Fibroblast of upper back skin (primary cell): ENCODE measurements around the gene VPS52.
A peak's percentile ranks its signal among the peaks of the same experiment; 100 is the strongest.

Experiments used
- DNase-seq: peaks from one replicate; pipeline ENCODE4 v3.0.0-alpha.2; 2013

Gene VPS52, protein sequence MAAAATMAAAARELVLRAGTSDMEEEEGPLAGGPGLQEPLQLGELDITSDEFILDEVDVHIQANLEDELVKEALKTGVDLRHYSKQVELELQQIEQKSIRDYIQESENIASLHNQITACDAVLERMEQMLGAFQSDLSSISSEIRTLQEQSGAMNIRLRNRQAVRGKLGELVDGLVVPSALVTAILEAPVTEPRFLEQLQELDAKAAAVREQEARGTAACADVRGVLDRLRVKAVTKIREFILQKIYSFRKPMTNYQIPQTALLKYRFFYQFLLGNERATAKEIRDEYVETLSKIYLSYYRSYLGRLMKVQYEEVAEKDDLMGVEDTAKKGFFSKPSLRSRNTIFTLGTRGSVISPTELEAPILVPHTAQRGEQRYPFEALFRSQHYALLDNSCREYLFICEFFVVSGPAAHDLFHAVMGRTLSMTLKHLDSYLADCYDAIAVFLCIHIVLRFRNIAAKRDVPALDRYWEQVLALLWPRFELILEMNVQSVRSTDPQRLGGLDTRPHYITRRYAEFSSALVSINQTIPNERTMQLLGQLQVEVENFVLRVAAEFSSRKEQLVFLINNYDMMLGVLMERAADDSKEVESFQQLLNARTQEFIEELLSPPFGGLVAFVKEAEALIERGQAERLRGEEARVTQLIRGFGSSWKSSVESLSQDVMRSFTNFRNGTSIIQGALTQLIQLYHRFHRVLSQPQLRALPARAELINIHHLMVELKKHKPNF

DNA sequence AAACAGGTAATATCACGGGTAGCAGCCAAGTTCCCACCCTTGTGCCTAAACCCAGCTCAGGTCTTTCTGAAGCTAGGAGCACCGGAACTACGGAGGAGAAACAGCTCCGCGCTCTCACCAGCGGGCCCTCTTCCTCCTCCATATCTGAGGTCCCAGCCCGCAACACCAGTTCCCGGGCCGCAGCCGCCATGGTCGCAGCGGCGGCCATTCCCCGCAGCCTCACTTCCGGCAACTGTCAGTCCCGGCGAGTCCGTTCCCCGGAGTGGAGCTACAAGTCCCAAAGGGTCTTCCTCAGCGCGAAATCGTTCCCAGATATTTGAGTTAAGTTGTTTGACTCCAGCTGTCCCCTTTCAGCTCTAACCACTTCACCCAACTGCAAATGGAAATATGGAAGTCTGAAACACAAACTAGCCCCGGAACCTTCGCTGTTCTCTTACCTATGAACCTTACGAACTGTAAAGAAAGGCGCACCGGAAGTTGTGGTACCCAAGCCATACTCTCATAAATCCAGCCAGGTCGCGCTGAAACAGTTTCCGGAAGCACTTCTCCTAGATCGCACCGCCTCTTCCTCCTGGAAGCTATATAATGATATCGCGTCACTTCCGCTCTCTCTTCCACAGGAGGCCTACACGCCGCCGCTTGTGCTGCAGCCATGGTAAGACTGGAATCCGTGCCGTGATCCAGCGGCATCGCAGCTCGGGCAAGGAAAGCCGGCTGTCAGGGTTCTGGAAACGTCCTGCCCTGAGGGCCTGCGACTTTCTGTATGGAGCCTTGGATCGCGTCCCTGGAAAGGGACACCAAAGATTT lies at the start of gene VPS52, which contains the start of gene RPS18:
TSS of gene VPS52 (minus strand) at position 409 of the 807 bp plus-strand sequence. CDS start at position 208, 201 bp downstream.
TSS of gene RPS18 (plus strand) at position 608 of the 807 bp plus-strand sequence. CDS start at position 653, 45 bp downstream.
- DNase-seq, result peak; percentile 99

DNA sequence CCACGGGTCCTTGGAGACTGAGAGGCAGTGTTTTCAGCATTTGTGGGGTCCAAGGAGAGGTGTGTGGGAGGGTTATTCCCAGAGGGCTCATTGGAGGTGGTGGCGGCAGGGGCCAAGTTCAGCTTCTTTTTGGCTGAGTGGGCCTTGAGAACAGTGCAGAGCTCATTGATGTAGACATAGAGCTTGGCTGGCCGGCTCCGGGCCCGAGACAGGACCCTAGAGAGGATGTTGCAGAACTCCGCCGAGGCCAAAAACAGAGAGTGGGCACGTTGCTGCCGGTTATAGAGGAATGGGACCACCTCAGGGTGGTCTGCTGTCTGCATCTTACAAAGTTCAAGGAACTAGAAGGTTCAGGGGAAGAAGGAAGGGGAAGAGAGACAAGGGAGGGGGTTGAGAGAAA lies 49.6 kb upstream of the VPS52 start:
- no peak for DNase-seq

DNA sequence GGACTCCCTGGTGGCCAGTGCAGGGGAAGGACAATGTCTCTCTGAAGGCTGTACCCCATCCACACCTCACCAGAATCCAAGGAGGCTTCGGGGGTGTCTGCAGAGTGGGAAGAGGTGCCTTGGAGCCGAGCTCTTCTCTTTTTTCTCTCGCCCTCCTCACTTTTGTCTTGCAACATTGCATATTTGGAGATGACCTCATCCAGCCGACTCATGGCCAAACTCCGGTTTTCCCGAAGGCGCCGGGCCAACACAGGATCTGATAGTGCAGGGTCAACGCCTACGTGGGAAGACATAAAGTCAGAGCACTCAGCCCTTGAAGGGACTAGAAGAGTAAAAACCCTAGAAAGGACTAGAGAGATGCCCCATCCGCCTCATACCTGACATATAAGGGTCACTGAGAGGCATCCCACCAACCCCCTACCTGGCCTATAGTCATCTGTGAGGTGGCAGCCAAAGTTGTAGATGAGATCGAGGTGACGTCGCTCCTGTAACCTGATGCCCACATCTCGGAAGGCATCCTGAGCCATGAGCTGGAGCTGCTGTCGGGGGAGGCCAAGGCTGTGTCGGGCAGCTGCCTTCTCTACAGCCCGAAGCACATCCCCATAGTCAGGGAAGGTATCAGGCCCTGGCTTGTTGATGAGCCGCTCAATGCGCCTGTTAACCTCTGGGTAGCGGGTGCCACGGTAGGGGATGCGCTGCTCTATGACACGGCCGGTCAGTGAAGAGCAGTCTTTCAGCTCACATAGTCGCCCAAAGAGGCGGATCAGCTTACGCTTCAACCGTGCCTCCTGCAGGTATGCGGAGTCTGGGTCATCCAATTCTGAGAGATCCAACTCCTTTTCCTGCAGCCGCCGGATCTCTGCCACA lies 48.9 kb upstream of the VPS52 start:
- peak; percentile 77 for DNase-seq

DNA sequence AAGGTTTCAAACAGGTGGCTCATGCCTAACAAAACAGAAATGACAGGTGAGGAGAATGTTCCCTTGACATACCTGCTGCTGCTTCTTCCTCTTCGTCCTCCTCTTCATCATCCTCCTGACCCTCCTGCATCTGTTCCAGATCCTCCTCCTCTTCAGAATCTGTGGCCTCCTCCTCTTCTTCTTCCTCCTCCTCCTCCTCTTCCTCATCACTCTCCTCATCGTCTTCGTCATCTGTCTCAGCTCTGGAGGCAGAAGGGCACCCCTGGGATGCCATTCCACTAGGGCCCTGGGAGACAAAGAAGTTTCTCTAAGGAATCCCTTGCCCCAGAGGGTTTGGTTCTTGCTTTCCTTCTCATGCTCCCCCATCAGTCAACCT lies 48.3 kb upstream of the VPS52 start:
- no peak for DNase-seq

DNA sequence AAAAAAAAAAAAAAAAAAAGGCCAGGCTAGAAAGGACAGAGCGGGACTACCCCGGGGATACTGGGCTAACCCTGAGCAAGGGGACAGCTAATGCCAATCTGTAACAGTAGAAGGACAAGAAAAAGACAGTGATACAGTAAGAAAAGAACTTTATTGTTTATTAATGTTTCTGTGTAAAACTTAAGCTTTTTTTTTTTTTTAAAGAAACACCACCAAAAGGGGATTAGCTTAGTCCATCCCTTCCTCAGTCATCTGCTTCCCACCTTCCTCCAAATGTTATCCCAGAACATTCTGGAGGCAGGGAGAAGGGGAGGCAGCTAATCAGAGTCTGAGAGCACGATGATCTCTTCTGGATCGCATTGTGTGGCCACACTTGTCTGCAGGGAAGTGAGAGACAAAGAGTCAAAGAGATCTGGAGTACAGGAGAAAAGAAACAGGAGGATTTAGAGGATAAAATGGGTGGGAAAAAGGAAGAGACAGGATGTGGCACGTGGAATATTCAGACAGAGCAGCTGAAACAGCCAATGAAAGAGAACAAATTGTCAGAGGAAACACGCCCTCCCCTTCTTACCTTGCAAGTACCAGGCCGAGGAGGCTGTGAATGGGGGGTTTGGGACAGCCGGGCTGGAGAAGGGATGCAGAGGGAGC lies 46.9 kb upstream of the VPS52 start:
- no peak for DNase-seq

DNA sequence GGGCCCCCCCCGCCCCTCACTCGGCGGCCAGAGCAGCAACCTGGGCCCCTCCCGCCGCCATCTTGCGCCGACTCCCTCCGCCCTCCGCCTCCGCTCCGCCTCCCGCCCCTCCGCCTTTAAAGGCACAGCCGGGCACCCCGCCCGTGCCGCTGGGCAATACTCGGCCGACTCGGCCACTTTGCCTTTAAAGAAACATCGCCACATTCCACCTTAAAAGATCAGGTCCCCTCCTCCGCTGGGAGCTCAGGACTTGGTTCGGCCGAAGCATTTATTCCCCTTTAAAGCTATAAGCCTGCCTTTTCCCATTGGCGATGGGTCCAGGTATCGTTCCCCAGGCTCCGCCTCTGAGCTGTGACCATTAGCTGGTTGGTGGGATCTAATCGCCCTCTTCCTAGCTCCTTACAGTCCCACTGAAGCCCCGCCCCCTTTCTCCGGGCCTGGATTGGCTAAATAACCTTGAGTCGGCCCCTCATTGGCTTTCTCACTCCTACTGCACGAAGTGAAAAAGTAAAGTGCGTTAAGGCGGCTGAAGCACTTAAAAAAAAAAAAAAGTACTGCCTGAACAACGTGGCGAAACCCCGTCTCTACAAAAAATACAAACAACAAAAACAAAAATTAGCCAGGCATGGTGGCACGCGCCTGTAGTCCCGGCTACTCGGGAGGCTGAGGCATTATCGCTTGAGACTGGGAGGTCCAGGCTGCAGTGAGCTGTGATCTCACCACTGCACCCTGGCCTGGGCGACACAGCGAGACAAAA lies 46.2 kb upstream of the VPS52 start, which contains the start of gene ZBTB22:
TSS of gene ZBTB22 (minus strand) at position 76 of the 757 bp plus-strand sequence. CDS start 828 bp downstream, outside the sequence.
- peak; percentile 99 for DNase-seq

DNA sequence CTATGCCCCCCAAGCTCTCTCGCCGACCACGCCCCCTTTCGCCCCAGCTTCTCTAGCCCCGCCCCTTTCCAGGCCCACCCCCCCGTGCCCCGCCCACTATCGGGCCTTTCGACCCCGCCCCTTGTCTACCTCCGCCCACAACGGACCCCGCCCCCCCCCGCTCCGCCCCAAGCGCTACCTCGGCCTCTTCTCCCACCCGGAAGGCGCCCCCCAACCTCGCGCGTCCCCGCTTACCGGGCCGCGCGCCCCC lies 45.7 kb upstream of the VPS52 start:
- no peak for DNase-seq

DNA sequence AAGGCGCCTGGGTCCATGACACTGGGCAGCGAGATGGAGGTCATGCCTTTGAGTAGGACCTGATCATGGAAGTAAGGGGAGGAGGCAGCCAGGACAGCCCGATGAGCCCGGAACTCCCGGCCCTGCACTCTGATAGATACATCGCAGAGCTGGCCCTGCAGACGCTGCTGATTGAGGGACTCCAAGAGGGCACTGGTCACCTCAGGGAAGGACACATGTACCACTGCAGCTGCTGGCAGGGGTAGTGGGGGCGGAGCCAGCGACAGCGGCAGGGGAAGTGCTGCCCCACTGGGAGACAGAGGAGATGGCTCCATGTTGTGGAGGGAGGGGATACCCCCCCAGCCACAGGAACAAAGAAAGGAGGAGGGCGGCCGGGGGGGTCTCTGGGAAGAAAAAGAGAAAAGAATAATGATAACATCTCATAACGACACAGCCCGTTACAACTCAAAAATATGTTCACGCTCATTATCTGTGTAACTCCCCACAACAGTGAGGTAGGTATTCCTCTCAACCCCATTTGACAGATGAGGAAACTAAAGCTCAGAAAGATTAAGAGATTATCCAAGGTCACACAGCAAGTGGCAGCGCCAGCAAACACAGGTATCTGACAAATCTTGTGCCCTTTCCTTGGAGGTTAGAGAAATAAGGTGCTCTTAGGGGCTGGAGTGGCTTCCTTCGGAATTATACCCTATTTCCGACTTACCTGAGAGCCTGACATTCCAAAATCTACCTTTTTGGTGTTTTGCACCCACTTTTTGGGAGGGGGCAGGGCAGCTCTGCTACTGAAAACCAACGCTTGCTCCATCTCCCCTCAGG lies 45.1 kb upstream of the VPS52 start:
- no peak for DNase-seq

DNA sequence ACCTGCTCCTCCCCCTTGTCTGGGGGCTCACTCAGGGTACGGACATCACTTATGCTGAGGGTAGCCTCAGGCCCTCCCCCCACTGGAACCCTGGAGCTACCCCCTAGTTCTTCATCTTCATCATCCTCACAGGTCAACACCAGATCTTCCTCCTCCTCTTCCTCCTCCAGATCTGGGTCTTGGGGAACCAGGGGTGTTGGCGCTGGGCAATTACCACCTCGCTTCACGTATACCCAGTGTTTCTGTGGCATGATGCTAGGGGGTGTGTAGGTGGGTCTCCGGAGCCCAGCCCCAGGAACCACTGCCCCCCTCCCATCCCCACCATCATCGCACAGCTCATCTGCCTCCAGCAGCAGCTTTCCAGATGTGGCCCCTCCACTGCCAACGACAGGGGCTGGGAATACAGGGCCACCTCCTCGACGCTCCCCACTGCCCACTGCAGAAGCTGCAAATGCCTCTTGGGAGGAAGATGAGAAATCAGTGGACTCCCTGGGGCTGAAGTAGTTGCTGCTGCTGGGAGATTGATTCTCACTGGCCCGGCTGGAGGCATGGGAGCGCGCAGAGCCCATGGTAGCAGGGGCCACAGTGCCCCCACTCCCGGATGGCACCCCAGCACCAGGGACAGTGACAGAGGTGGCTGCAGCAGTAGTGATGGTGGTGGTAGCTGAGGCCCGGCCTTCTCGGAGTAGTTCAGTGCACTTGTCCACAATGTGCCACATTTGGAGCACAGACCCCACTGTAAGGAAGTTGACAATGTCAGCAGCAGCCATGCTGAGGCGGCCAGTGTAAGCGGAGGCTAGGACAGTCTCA lies 44.3 kb upstream of the VPS52 start:
- no peak for DNase-seq

DNA sequence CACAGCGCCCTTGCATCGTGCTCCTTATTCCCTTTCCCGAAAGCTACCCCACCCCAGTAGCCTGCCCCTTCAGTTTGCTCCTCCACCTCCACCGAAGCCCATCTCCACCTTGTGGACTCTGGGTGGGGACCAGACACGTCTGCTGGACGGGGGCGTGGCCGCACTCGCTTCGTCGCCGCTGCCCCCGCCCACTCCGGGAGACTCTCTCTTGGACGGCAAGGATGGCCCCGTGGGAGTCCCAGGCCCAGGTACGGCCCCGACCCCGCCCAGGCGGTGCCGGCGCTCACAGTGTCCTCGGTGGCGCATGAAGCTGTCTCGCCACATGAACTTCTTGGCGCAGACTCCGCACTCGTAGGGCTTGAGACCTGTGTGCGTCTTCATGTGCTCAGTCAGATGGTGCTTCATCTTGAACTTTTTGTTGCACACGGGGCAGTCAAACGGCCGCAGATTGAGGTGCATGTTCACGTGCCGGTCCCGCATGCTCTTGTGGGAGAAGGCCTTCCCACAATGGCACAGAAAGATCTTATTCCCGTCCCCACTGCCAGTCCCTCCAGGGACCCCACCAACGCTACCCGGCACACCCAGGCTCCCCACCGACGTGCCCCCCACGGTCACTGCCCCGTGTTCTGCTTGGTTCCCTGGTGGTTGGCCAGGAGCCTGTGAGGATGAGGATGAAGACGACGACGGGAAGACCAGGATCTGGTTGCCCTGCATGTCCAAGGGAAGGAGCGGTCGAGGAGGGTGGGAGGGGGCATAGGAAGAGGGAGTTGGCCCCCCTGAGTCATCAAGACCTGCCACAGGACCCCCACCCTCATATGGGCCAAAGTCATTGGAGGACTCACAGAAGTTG lies 43.5 kb upstream of the VPS52 start:
- DNase-seq, result no peak

DNA sequence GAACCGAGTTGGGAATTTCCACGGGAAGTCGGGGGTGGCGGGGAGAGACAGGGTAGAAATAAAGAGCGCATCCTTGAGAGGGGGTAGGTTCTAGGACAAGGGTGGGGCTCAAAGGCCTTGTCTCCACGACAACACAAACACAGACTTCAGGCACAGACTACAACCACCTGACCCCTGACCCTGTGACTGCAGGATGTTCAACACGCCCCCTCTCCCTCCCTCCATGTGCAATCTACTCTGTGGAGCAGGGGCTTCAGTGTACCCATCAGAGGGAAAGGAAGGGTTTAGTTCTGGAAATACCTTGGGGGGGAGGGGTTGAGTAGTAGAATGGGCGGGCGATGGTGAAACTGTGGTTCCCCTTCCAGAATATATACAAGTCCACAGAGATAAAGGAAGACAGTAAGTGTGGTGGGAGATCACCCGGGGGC lies 42.9 kb upstream of the VPS52 start:
- DNase-seq, result peak; percentile 60

DNA sequence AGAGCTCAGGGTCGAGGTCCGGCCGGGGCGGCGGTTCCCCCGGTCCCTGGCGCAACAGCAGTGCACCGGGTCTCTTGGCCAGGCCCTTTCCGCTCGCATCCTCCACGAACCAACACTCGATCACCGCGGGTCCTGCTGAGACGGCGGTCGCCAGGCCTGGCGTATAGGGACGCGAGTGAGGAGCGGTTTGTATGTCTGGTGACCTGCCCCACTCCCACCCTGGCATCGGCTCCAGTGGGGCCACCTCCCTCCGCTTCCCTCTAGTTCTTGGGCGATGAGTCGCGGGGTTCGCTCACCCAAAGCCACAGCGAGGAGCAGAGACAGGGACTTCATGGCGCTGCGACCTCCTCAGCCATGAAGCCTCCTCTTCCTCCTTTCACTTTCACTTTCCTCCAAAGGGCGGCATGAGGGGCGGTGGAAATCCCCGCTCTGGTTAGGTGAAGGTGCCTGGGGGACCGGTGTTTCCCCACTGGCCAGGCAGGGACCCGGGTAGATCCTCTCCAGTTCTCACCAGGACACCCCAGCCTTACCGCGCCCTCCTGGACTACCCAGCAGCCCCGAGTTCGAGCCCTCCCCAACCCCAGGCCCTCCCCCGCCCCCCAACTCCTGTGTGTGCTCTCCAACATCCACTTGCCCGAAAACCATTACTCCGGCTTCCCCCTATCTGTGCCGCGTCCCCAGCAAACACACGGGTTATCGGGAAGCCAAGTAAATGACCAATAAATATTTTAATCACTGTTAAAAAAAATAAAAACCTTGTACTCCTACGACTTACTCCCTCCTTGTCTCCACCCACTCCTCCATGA lies 42.2 kb upstream of the VPS52 start, which contains the start of gene TAPBP:
TSS of gene TAPBP (minus strand) at position 370 of the 806 bp plus-strand sequence. CDS start at position 333, 37 bp downstream.
- peak; percentile 50 for DNase-seq

DNA sequence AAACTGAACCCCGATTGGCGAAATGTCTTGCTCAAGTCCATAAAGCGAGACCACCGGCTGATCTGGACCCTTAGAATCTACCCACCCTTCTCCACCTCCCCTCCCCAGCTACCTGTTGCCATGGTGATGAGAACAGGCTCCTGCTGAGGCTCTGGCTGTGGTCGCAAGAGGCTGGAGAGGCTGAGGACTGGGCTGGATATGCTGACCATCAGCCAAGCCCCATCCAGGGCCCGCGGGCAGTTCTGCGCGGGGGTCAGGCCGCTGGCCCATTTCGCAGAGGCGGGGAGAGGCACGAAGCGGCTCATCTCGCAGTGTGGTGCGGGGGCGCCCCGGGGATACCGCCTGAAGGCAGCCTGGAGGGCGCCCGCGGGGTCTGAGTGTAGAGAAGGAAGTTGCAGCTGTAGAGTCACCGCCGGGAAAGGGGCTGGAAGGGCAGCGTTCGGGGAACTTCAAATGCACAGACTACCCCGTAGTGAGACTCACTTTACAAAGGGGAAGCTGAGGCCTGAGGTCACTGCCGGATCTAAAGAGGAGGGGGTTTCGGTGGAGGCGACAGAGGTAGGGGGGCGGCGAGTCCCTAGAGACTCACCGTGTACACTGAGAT lies 41.5 kb upstream of the VPS52 start:
- no peak for DNase-seq

DNA sequence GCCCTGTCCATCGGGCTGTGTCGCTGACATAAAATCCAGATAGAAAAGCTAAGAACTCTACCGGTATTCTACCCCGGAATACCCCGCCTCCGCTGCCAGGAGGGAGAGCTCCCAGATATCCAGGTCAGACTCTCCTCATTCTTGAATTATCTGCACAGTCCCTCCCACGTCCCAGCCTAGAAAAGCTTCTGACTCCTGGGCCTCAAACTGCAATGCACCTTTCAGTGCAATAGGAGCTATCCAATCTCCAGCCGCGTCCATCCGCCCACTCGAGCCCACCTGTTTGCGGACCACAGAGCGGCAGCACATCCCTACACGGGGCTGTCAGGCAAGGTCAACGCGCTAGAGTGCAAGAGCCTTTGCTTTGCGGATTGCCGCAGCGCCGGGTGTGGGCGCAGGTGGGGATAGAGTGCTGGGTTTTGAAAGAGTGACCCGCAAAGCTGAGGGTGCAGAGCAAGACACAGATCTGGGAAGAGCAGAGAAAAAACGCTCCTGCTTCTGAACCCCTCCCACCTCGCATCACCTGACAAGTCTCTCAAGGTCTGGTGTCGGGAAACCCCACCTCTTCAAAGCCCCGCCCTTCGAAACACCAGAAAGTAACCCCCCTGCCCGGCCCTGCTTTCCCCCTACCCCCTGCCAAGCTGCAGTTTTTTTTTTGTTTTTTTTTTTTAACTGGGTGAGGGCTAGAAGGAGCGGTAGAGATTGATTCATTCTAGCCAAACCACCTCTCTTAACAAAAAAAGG lies 40.9 kb upstream of the VPS52 start:
- DNase-seq, result peak; percentile 55

DNA sequence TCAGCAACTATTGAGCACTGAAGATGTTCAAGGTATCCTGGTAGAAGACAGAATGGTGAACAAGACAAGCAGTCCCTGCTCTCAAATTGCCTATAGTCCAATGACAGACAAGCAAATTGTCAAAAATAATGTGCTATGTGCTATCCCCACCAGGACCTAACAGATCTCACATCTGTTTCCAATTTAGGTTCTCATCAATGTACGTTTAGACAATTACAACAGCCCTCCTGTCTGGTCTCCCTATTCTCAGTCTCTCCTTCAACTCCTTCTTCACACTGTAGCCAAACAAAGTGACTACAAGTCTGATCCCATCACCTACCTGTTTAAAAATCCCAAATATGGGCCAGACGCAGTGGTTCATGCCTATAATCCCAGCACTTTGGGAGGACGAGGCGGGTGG lies 34.7 kb upstream of the VPS52 start:
- DNase-seq, result no peak

DNA sequence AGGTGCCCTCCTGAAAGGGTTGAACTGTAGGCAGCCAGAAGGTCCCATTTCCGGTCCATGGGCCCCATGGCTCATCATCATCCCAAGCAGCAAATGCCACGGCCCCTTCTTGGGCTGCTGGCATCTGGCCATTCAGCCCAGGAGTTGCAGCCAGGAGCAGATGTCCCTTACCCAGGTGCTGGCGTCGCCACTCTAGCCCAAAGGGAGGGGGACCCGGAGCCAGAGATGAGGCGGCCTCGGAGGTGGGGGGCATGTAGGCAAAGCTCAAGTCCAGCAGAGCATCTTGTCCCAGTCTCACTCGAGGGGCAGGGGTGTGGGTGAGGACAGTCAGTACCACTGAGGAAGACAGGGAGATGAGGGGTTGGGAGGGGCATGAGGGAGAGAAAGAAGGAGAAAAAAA lies 33.4 kb upstream of the VPS52 start:
- DNase-seq, result no peak
